ENCODE data around the gene CORO1C.

The CORO1C gene

DNA sequence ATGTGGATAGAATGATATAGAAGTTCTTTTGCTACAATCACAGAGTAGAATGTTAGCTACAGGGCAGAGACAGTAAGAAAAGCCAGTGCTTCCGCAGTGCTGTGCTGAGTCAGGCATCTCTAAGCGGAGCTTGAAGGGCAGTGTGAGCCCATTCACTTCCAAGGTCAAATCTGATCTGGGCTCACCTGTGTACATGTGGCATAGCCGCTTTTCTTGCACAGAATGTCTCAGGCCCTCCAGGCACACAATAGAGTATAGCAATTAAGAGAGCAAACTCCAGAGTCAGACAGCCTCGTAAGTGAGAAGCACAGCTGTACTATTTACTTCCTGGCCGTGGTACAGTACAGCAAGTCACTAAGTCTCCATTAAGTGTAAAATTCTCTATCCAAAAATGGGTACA lies 26.8 kb downstream of the CORO1C start:
- no peak for TF ChIP-seq CTCF (IDR thresholded peaks at IDR 0.05; ENCODE audit: insufficient read depth, low read depth, low read length, missing control alignments)
- no peak overlapping the region for H3K4me3 ChIP-seq (ENCODE audit: low read depth, low read length)
- no peak for DNase-seq (ENCODE audit: low read depth)

DNA sequence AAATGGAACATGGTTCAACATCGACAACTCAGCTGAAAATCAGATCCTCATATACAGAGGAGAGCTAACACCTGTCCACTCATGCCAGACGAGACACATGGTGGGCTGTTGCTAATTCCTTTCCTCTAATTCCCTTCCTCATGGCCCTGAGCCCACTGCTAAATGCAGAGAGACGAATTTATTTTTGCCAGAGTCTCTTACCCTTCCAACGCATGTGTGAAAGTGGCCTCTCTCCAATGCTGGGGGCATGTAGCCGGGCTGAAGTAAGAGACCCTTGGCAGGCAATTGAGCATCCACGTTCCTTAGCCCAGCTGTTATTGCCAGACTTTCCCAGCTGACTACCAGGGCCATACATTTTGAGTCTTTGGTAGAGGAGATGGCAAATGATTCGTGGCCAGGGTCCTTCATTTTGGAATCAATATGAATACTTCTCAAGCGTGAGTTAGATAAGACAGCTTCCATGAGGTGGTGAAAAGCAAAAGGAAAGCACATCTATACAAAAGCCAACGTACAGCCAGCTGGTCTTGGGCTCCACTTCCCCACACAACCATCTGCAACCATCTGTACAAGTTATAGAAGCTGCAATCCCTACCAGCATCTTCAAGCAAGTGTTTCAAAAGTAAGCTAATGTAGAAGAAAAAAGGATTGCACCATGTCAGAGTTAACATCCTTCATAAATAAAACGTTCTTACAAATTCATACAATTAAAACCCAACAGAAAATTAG lies 28.6 kb downstream of the CORO1C start:
- TF ChIP-seq CTCF (IDR thresholded peaks at IDR 0.05; ENCODE audit: insufficient read depth, low read depth, low read length, missing control alignments) = no peak
- no peak for DNase-seq (ENCODE audit: low read depth)
- H3K4me3 ChIP-seq (ENCODE audit: low read depth, low read length) = no peak overlapping the region

DNA sequence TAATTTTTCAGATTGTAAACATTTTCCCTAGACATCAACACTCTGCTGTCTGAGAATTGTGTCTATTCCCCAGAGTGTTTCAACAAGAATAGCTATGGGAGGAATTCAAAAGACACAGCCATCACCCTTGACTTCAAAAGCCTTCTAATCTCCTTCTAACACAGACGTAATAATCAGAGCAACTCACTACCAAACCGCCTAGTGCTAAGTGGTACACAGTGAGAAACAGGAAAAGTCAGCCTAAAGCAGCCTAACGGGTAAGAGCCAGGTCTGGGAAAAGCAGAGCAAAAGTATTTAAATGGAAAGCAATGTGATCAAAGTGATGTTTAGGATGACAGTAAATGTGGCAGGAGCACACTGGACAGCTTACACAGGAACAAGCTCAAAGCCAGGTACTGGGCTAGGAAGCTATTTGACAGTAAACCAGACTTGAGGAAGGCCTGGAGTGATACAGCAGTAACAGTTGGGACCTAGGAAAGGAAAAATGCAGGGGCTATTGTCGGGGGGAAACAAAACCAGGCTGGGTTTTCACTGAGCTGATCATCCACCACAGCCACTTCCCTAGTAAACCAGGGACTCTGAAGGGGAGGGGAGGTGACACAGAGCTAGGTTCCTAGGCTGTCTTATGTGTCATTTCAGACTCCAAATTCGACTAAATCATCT lies 29.4 kb downstream of the CORO1C start:
- TF ChIP-seq CTCF (IDR thresholded peaks at IDR 0.05; ENCODE audit: insufficient read depth, low read depth, low read length, missing control alignments) = no peak
- H3K4me3 ChIP-seq (ENCODE audit: low read depth, low read length) = no peak overlapping the region
- DNase-seq (ENCODE audit: low read depth) = no peak

DNA sequence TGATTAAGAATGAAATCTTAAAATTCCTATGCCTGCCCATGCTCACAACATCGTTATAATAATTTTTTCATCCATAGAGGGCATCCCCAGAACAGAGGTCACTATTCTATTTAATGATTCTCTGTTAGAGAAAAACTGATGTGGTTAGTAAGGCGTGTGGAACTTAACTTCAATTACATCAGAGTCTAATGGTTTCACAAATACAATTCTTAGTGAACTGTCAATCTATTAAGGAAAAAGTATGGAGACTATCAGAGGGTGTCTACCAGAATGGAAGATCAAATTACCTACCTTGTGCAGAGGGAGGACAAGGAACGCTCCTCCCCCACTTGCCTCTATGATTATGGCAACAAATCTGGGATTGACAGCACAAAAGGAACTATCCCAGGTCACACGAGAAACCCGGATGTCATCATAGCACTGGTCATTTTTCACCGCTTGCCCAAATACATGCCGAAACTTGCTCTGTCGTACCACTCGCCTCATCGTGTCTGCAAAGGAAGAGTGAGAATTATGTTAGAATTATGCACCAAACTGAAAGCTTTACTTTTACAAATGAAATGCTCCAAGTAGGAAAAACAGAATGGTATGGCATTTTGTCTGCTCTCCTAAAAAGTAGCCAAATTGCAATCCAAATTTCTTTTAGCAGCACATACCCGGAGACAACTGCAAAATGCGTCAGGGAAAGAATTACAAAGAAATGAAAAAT lies 30.3 kb downstream of the CORO1C start:
- no peak overlapping the region for H3K4me3 ChIP-seq (ENCODE audit: low read depth, low read length)
- DNase-seq (ENCODE audit: low read depth) = no peak
- TF ChIP-seq CTCF (IDR thresholded peaks at IDR 0.05; ENCODE audit: insufficient read depth, low read depth, low read length, missing control alignments) = no peak

- DNase-seq (ENCODE audit: low read depth) = no peak
- TF ChIP-seq CTCF (IDR thresholded peaks at IDR 0.05; ENCODE audit: insufficient read depth, low read depth, low read length, missing control alignments) = no peak
- no peak overlapping the region for H3K4me3 ChIP-seq (ENCODE audit: low read depth, low read length)
Measured at GRCh38 chr12:108699955-108700563, 31.3 kb downstream of the CORO1C start.

- H3K4me3 ChIP-seq (ENCODE audit: low read depth, low read length) = no peak overlapping the region
- no peak for TF ChIP-seq CTCF (IDR thresholded peaks at IDR 0.05; ENCODE audit: insufficient read depth, low read depth, low read length, missing control alignments)
- DNase-seq (ENCODE audit: low read depth) = no peak
Measured at GRCh38 chr12:108697905-108698304, 33.4 kb downstream of the CORO1C start.

Measured in GM12865 (cell line).